ENCODE measurements around the gene CLIC4. TPM values are rescaled to one million over a fixed set of nuclear protein-coding genes. Genes with fewer than 3 reads are reported as not detected.
"Not testable (repeated sequence)": the region's sequence is repeated elsewhere in the genome, so short reads cannot be mapped to it uniquely, and the experiment has no call there.

Gene CLIC4
- total RNA-seq, 1 experiment from 2014 or later, result 262 TPM

GRCh38 chr1:24754229-24754628 is 9.0 kb downstream of the CLIC4 start:
- POLR2A ChIA-PET, result interaction anchor here (0.5 to 5.0 kb wide), 4 partner anchors 9 to 1691 kb away, joined by 3 to 20 read pairs (median 6); partner anchors contain the start of gene CLIC4
- H3K27ac Mint-ChIP-seq, result peak overlapping the region; percentile 6; the same call in 1 of the 2 replicates
- no peaks in the 10 kb centered on the region for H3K9me3 Mint-ChIP-seq
- no peak overlapping the region for H3K4me3 Mint-ChIP-seq
- CTCF ChIA-PET, result interaction anchor here (0.9 to 3.5 kb wide), 4 partner anchors 9 to 81 kb away, joined by 3 to 18 read pairs (median 4); partner anchors contain the start of gene CLIC4
- no peak for DNase-seq (ENCODE audit: low spot score)
- peaks cover 40% of the 10 kb centered on the region for H3K4me1 Mint-ChIP-seq
- ATAC-seq, result no peak
- no peak for TF ChIP-seq ESRRA (CRISPR knock-in tag; IDR thresholded peaks at IDR 0.05; ENCODE audit: borderline replicate concordance)
- TF ChIP-seq NFATC4 (CRISPR knock-in tag; IDR thresholded peaks at IDR 0.05), result no peak
- TF ChIP-seq AFF4 (CRISPR knock-in tag; IDR thresholded peaks at IDR 0.05; ENCODE audit: borderline replicate concordance), result no peak
- H3K36me3 Mint-ChIP-seq, result peaks cover 12% of the 10 kb centered on the region
- H3K27me3 Mint-ChIP-seq (ENCODE audit: low read depth), result no peaks in the 10 kb centered on the region

GRCh38 chr1:24755323-24755722 is 10.1 kb downstream of the CLIC4 start:
- not testable (repeated sequence) for H3K9me3 Mint-ChIP-seq; ATAC-seq; H3K27me3 Mint-ChIP-seq (ENCODE audit: low read depth); DNase-seq (ENCODE audit: low spot score); H3K36me3 Mint-ChIP-seq; H3K4me3 Mint-ChIP-seq; H3K27ac Mint-ChIP-seq
- ChIA-PET POLR2A (interaction anchor here (0.6 to 5.0 kb wide), 3 partner anchors 8 to 1189 kb away, joined by 3 to 20 read pairs (median 3); partner anchors contain the start of gene CLIC4), CTCF (interaction anchor here (0.7 to 3.5 kb wide), 4 partner anchors 10 to 75 kb away, joined by 3 to 18 read pairs (median 4); partner anchors contain the start of gene CLIC4)
- H3K4me1 Mint-ChIP-seq, result peaks cover 34% of the 10 kb centered on the region

- H3K4me3 Mint-ChIP-seq, result no peak overlapping the region
- no peaks in the 10 kb centered on the region for H3K27me3 Mint-ChIP-seq (ENCODE audit: low read depth)
- DNase-seq (ENCODE audit: low spot score) (no peak), ATAC-seq (no peak)
- no peak overlapping the region for H3K27ac Mint-ChIP-seq
- TF ChIP-seq NFYB (CRISPR knock-in tag; conservative IDR thresholded peaks at IDR 0.05; ENCODE audit: low read depth), result no peak
- no peak for TF ChIP-seq USF1 (CRISPR knock-in tag; IDR thresholded peaks at IDR 0.05)
- no peak for TF ChIP-seq ATF1 (CRISPR knock-in tag; IDR thresholded peaks at IDR 0.05)
- TF ChIP-seq TEAD1 (CRISPR knock-in tag; IDR thresholded peaks at IDR 0.05), result no peak
- no peak for TF ChIP-seq ZNF121 (CRISPR knock-in tag; IDR thresholded peaks at IDR 0.05)
- TF ChIP-seq ZNF416 (CRISPR knock-in tag; IDR thresholded peaks at IDR 0.05), result no peak
- TF ChIP-seq GABPB1 (CRISPR knock-in tag; IDR thresholded peaks at IDR 0.05), result no peak
- TF ChIP-seq ZBTB21 (CRISPR knock-in tag; IDR thresholded peaks at IDR 0.05; ENCODE audit: borderline replicate concordance), result no peak
- no peak for TF ChIP-seq GRHL2 (CRISPR knock-in tag; IDR thresholded peaks at IDR 0.05; ENCODE audit: insufficient replicate concordance, severe bottlenecking)
- no peak for TF ChIP-seq JAZF1 (CRISPR knock-in tag; IDR thresholded peaks at IDR 0.05)
- TF ChIP-seq ZBTB43 (CRISPR knock-in tag; IDR thresholded peaks at IDR 0.05), result no peak
- no peak for TF ChIP-seq KAT7 (CRISPR knock-in tag; IDR thresholded peaks at IDR 0.05; ENCODE audit: borderline replicate concordance)
- H3K36me3 Mint-ChIP-seq, result no peaks in the 10 kb centered on the region; the same call in 1 of the 2 replicates
- CTCF ChIA-PET, result interaction anchor here (0.7 to 3.5 kb wide), 3 partner anchors 11 to 78 kb away, joined by 3 to 18 read pairs (median 5); partner anchors contain the start of gene CLIC4
- POLR2A ChIA-PET, result interaction anchor here (0.7 to 5.0 kb wide), 2 partner anchors 11 to 30 kb away, joined by 5 to 20 read pairs; partner anchors contain the start of gene CLIC4
- no peaks in the 10 kb centered on the region for H3K9me3 Mint-ChIP-seq
- peaks cover 26% of the 10 kb centered on the region for H3K4me1 Mint-ChIP-seq
These were observed 11.1 kb downstream of the CLIC4 start for GRCh38 chr1:24756395-24756794.
